Vagina (tissue), 2 donors: Measurements from ENCODE around the gene HOXB3. TPM values are rescaled to one million over a fixed set of nuclear protein-coding genes. Genes with fewer than 3 reads are reported as not detected.

ENCODE experiments used
- DNase-seq, 2 donors: peaks; one replicate each; pipeline ENCODE4 v3.0.0-alpha.2; 2017; ENCODE audit errors: extremely low spot score in 2 of 2
- H3K27ac ChIP-seq: fragments of 200-600 bp; sonication (generic); one replicate; pipeline ENCODE4 v1.5.1; 2019
- H3K27me3 ChIP-seq: fragments of 200-600 bp; sonication (generic); one replicate; pipeline ENCODE4 v1.5.1; 2019
- H3K36me3 ChIP-seq, 2 donors: fragments of 200-600 bp; sonication (generic); one replicate each; pipeline ENCODE4 v1.5.1; 2017 to 2019
- H3K4me1 ChIP-seq: fragments of 200-600 bp; sonication (generic); one replicate; pipeline ENCODE4 v1.5.1; 2019
- H3K4me3 ChIP-seq, 2 donors: fragments of 200-600 bp; sonication (generic); 1 replicate in 1 of 2; 2 replicates in 1 of 2; pipeline ENCODE4 v1.5.1; 2016 to 2019
- H3K9me3 ChIP-seq: fragments of 200-600 bp; sonication (generic); one replicate; pipeline ENCODE4 v1.5.1; 2019
- POLR2A ChIP-seq, 2 donors: fragments of 450-650 bp; IDR thresholded peaks; one replicate each; pipeline ENCODE4 v1.6.1; 2017; ENCODE audit warnings: antibody characterized with exemption in 2 of 2, mild to moderate bottlenecking in 2 of 2, moderate library complexity in 2 of 2
- POLR2AphosphoS5 ChIP-seq, 2 donors: sonication (generic); formaldehyde crosslinking; IDR thresholded peaks; one replicate each; pipeline ENCODE4 v1.9.0; 2017; ENCODE audit warnings: antibody characterized with exemption in 2 of 2, mild to moderate bottlenecking in 2 of 2, low read depth in 1 of 2; ENCODE audit not compliant: insufficient read depth in 1 of 2
- intact Hi-C: fragments of 100-400 bp; cut with DNase I; formaldehyde crosslinking; loops from one replicate; pipeline ENCODE4 v1.15.1; 2023
- total RNA-seq: library from RNA; depleted of rRNA; stranded (reverse); fragments of >200 nt; gene quantifications from one replicate; pipeline ENCODE4 v1.2.3, GENCODE V29; 2016
- TF ChIP-seq, protein P1 (sequence below), 3 experiments: fragments of 450-650 bp in 2 of 3; fragments of 200-600 bp in 1 of 3; sonication (generic) in 1 of 3; IDR thresholded peaks; one replicate each; pipeline ENCODE4 v1.5.1; 2017 to 2019; ENCODE audit warnings: antibody characterized with exemption in 3 of 3, mild to moderate bottlenecking in 2 of 3, moderate library complexity in 2 of 3

HOXB3 gene
- total RNA-seq, 1 donor from 2014 or later, result 17.7 TPM

DNA sequence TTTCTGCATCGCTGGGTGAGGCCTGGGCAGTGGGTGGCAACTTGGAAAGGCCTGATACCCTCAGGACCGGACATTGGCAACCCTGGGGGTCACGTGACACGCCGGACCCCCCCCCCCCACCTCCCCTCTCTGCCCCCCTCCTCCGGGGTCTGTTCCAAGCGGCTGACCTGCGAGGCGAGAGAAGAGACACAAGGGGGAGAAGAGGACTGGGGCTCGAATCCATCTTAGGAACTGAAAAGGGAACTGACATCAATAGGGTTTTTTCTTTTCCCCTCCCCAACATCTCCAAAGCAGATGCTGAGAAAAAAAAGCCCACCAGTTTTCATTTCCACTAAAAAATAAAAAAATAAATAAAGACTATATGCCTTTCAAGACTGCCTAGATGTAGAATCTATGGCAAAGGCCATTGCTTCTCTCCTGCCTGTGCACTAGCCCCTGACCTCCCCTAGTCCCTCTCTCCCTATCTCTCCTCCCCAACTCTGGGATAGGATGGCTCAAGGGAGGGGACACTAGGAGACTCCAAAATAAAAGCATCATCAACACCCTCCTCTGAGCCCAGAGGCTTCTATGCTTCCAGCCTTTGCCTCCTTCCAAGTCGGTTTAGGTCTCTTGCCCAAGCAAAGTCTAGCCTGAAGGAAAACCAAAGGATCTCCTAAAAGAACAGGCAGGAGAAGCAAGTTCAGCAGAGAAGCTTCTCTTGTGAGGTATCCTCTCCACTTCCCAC, 37.4 kb downstream of the HOXB3 start:
- H3K27me3 ChIP-seq, result no peaks in the 10 kb centered on the region

GRCh38 chr17:48551596-48552465, 38.2 kb downstream of the HOXB3 start:
- intact Hi-C loops, result no loop called here
- no peak overlapping the region for H3K4me3 ChIP-seq
- no peaks in the 10 kb centered on the region for H3K9me3 ChIP-seq
- H3K27me3 ChIP-seq, result no peaks in the 10 kb centered on the region
- no peak for DNase-seq
- no peak for TF ChIP-seq POLR2A (IDR thresholded peaks at IDR 0.05)
- TF ChIP-seq, protein P1, sequence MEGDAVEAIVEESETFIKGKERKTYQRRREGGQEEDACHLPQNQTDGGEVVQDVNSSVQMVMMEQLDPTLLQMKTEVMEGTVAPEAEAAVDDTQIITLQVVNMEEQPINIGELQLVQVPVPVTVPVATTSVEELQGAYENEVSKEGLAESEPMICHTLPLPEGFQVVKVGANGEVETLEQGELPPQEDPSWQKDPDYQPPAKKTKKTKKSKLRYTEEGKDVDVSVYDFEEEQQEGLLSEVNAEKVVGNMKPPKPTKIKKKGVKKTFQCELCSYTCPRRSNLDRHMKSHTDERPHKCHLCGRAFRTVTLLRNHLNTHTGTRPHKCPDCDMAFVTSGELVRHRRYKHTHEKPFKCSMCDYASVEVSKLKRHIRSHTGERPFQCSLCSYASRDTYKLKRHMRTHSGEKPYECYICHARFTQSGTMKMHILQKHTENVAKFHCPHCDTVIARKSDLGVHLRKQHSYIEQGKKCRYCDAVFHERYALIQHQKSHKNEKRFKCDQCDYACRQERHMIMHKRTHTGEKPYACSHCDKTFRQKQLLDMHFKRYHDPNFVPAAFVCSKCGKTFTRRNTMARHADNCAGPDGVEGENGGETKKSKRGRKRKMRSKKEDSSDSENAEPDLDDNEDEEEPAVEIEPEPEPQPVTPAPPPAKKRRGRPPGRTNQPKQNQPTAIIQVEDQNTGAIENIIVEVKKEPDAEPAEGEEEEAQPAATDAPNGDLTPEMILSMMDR (IDR thresholded peaks at IDR 0.05), result no peak
- TF ChIP-seq POLR2AphosphoS5 (IDR thresholded peaks at IDR 0.05; ENCODE audit: insufficient read depth in 1 of 2, low read depth in 1 of 2), result no peak
- H3K4me1 ChIP-seq, result peaks cover 32% of the 10 kb centered on the region
- no peaks in the 10 kb centered on the region for H3K36me3 ChIP-seq
- H3K27ac ChIP-seq, result no peak overlapping the region

More for the DNA sequence above, 37.4 kb downstream of the HOXB3 start:
- H3K36me3 ChIP-seq, result no peaks in the 10 kb centered on the region
- H3K27ac ChIP-seq, result no peak overlapping the region
- no peak for DNase-seq
- intact Hi-C loops, result no loop called here
- H3K4me1 ChIP-seq, result peaks cover 25% of the 10 kb centered on the region
- no peak overlapping the region for H3K4me3 ChIP-seq
- TF ChIP-seq, protein P1 (IDR thresholded peaks at IDR 0.05), result no peak
- no peak for TF ChIP-seq POLR2AphosphoS5 (IDR thresholded peaks at IDR 0.05; ENCODE audit: insufficient read depth in 1 of 2, low read depth in 1 of 2)
- no peak for TF ChIP-seq POLR2A (IDR thresholded peaks at IDR 0.05)
- H3K9me3 ChIP-seq, result no peaks in the 10 kb centered on the region

GRCh38 chr17:48551214-48551555, 38.9 kb downstream of the HOXB3 start:
- intact Hi-C loops, result no loop called here
- Histone ChIP-seq H3K4me3 (no peak overlapping the region), H3K9me3 (no peaks in the 10 kb centered on the region), H3K4me1 (peaks cover 34% of the 10 kb centered on the region), H3K36me3 (no peaks in the 10 kb centered on the region), H3K27ac (no peak overlapping the region), H3K27me3 (no peaks in the 10 kb centered on the region)
- TF ChIP-seq POLR2AphosphoS5 (IDR thresholded peaks at IDR 0.05; ENCODE audit: insufficient read depth in 1 of 2, low read depth in 1 of 2) (no peak), POLR2A (IDR thresholded peaks at IDR 0.05) (no peak)
- TF ChIP-seq, protein P1 (IDR thresholded peaks at IDR 0.05), result no peak
- no peak for DNase-seq

DNA sequence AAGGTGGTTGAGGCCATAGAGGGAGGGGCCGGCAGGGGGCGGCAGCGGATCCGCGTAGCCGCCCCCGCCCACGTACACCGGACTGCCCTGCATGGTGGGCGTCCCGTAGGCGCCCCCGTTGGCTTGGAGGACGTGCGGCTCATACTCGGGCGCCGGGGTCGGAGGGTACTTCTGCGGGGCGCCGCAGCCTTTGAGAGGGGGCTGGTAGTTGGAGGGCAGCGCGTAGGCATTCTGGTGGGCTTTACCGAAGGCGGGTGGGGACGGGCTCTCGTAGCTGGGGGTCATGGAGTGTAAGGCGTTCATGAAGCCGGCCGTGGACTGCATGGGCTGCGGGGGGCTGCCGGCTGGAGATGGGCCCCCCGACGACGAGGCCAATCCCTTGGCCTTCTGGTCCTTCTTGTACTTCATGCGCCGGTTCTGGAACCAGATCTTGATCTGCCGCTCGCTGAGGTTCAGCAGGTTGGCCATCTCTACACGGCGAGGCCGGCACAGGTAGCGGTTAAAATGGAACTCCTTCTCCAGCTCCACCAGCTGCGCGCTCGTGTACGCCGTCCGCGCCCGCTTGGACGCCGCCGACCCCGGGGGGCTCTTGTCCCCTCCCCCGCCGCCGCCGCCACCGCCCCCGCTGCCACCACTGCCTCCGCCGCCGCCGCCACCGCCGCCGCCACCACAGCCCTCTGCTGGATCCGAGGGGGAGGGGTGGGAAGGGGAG, 39.4 kb downstream of the HOXB3 start:
- Histone ChIP-seq H3K36me3 (no peaks in the 10 kb centered on the region), H3K4me1 (peaks cover 34% of the 10 kb centered on the region), H3K27me3 (no peaks in the 10 kb centered on the region), H3K9me3 (no peaks in the 10 kb centered on the region), H3K27ac (no peak overlapping the region), H3K4me3 (no peak overlapping the region)
- intact Hi-C loops, result no loop called here
- no peak for DNase-seq
- no peak for TF ChIP-seq POLR2A (IDR thresholded peaks at IDR 0.05)
- TF ChIP-seq POLR2AphosphoS5 (IDR thresholded peaks at IDR 0.05; ENCODE audit: insufficient read depth in 1 of 2, low read depth in 1 of 2), result no peak
- TF ChIP-seq, protein P1 (IDR thresholded peaks at IDR 0.05), result no peak
